Measurements from ENCODE around the gene SEC24B.

DNA sequence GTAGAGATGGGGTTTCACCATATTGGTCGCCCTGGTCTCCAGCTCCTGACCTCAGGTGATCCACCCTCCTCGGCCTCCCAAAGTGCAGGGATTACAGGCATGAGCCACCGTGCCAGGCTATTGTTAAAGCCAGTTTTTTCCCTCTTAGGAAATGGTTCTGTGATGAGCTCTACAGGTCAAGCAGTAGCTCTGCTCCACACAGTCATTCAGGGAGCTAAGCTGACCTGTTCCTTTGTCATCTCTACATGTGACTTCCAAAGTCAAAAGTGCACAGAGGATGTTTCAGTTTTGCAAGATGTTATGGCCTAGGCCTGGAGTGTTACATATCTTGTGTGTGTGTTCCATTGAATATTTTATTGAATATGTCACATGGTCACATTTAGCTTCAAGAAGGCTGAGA is 137.9 kb downstream of the SEC24B start:
- TF ChIP-seq, protein P1, sequence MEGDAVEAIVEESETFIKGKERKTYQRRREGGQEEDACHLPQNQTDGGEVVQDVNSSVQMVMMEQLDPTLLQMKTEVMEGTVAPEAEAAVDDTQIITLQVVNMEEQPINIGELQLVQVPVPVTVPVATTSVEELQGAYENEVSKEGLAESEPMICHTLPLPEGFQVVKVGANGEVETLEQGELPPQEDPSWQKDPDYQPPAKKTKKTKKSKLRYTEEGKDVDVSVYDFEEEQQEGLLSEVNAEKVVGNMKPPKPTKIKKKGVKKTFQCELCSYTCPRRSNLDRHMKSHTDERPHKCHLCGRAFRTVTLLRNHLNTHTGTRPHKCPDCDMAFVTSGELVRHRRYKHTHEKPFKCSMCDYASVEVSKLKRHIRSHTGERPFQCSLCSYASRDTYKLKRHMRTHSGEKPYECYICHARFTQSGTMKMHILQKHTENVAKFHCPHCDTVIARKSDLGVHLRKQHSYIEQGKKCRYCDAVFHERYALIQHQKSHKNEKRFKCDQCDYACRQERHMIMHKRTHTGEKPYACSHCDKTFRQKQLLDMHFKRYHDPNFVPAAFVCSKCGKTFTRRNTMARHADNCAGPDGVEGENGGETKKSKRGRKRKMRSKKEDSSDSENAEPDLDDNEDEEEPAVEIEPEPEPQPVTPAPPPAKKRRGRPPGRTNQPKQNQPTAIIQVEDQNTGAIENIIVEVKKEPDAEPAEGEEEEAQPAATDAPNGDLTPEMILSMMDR (IDR thresholded peaks at IDR 0.05): no peak
- no peak for TF ChIP-seq POLR2A (IDR thresholded peaks at IDR 0.05)

Measured in thyroid gland (tissue), 4 donors.